Measurements from ENCODE around the gene TRPV5.

Gene TRPV5

DNA sequence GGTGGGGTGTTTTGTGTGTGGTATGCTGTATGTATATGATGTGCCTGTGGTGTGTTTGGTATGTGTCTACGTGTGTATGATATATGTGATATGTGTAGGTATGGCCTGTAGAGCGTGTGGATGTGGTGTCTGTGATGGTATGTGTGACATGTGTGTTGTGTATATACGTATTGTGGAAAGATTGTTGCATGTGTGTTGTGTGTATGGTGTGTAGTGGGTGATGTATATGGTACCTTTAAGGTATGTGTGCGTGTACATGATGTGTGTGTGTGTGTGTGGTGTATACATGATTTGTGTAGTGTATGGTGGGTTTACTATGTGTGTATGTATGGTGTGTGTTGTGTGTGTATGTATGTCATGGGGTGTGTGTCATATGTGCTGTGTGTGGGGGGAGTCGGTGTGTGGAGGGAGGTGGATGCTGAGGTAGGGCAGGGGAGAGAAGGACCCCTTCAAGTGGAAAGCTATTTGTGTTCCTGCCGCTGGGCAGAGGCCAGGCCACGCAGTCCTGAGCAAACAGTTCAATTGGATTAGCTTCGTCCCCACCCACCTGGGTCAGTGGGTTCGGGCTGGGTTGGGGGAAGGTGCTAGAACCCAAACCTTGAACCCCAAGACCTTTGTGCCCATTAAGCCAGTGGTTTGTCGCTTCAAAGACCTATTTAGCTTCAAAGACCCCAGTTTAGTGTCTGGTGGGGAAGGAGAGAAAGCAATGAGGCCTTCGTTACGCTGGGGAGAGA lies 46.1 kb downstream of the TRPV5 start:
- DNase-seq (ENCODE audit: low read depth in 1 of 2, low spot score in 1 of 2), result no peak

DNA sequence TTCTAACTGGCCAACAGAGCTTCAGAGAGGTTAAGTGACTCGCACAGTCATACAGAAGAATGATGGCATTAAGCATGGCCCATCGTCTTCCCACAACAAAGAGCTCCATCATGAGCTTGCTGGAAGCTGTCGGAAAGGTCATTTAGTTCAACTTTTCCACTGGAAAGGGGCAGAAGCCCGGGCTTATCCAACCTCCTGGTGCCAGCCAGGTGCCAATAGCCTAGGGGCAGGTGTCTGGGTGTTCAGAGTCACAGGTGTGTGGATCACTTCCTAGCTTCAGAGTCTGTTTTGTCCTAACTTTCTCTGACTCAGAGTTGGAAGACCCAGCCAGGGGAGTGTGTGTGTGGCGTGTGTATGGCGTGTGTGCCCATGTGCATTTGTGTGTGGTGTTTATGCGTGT lies 46.7 kb downstream of the TRPV5 start:
- DNase-seq (ENCODE audit: low read depth in 1 of 2, low spot score in 1 of 2), result no peak

- no peak for DNase-seq (ENCODE audit: low read depth in 1 of 2, low spot score in 1 of 2)
These were observed 48.0 kb downstream of the TRPV5 start, which contains the start of gene TRPV6 for GRCh38 chr7:142885311-142886230. TSS of gene TRPV6 (minus strand) at chr7:142885745.

GRCh38 chr7:142884286-142884640 lies 49.3 kb downstream of the TRPV5 start:
- DNase-seq (ENCODE audit: low read depth in 1 of 2, low spot score in 1 of 2), result no peak

DNA sequence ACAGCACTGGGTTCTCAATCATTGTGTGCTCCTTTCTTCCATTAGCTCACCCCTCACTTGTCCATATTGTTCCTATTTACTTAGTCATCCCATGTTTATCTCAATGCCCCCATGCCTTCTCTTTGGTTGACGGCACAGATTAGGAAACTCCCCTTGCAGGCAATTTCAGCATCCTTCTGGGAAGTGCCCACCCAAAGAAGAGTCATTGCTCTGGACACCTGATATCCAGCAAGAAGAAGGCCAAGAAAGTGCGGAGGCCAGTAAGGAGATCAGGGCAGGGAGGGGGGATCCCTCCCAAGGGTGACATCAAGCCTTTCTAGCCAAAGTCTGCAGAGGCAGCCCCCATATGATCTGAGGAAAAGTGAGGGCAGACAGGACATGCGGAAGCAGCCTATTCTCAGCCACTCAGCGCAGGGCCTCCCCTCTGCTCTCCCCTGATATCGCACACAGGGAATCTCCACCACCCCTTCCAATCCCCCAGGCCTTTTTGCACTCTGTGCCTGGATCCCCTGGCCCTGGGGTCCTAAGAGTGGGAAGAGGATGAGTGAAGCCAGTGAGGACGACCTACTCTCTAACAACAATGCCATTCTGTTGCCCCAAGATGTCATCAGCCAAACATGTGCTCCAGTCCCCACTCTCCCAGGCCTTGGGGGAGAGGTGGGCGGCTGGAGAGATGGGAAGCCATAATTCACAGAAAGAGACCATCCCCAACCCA lies 49.8 kb downstream of the TRPV5 start:
- DNase-seq (ENCODE audit: low read depth in 1 of 2, low spot score in 1 of 2), result no peak

DNA sequence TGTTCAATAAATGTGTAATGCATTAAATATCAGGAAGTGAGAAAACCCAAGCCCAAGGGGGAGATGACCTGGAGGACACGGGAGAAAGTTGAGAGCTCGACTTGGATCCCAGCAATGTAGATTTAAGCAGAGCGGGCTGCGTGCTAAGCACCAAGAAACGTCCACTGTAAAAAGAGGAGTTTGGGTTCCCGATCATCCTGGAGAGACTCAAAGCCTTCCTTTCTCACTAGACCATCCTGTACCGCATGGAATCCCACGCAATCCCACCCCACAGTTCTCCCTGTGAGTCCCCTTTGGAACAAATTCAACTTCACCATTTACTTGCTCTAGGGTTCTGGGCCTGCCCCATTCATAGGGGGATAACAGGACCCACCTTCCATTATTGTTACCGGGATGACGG lies 50.4 kb downstream of the TRPV5 start:
- DNase-seq (ENCODE audit: low read depth in 1 of 2, low spot score in 1 of 2), result no peak

DNA sequence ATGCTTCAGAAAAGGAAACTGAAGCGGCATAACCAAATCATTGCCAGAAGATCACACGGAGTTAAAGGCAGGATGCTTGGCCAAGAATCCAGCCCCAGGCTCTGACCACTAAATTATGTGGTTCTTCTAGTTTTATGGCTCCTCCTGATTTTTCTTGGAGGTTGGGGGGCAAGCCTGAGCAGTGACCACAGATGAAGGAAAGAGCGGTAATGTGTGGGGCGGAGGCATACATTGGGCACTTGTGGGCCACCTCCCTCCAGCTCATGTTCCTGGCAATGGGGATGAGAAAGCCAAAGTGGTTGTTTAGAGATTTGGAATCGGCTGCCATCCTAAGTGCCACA lies 51.2 kb downstream of the TRPV5 start:
- DNase-seq (ENCODE audit: low read depth in 1 of 2, low spot score in 1 of 2), result no peak

- no peak for DNase-seq (ENCODE audit: low read depth in 1 of 2, low spot score in 1 of 2)
These were observed 51.8 kb downstream of the TRPV5 start for GRCh38 chr7:142881586-142882337.

GRCh38 chr7:142880876-142881505 lies 52.6 kb downstream of the TRPV5 start:
- no peak for DNase-seq (ENCODE audit: low read depth in 1 of 2, low spot score in 1 of 2)

GRCh38 chr7:142879060-142879459 lies 54.5 kb downstream of the TRPV5 start:
- DNase-seq (ENCODE audit: low read depth in 1 of 2, low spot score in 1 of 2), result no peak

DNA sequence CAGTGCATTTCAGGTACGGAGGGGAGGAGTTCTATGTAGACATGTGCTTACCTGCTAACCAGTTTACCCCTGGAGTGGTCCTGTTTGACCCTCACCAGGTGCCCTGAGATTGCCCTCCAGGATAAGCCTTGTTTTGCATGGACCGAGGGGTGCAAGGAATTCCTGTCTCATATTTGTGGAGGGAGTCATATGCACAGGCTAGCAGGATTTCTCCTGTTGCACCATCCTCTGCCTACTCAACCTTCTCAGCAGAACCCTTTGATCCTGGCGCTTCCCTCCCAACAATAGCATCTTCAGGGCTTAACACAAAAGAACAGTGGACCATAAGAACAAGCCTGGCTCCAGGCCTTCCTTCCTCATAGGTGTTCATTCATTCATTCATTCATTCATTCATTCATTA lies 55.2 kb downstream of the TRPV5 start:
- no peak for DNase-seq (ENCODE audit: low read depth in 1 of 2, low spot score in 1 of 2)

GRCh38 chr7:142876991-142877910 lies 56.3 kb downstream of the TRPV5 start:
- DNase-seq (ENCODE audit: low read depth in 1 of 2, low spot score in 1 of 2), result no peak

DNA sequence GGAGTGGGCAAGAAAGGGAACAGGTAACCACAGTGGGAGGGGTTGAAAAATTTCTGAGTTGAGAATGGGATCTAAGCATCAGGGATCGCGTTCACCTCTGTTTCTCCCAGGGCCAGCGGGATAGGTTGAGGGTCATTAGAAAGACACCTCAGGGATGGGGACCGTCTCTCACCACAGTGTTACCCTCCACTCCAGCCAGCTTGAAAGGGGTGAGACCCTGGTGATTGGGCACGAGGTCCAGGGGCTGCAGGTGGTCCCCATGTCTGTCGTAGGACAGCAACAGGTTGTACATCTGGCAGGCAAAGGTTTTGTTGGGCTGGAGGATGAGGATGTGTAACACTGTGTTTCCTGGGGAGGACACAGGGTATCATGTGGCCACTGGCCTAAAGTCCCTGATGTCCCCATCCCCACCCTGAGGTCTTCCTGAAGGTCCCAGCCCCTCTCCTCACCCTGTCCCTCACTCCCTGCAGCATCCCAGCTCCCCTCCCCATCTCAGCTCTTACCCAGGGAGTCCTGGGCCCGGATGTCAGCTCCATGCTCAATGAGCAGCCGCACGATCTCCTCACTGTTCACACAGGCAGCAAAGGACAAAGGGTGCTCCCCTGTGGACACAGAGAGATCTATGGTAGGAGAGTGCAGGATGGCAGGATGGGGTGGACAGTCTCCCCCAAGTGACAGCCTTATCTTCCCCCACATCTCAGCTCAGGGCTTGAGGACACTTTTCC lies 57.1 kb downstream of the TRPV5 start:
- DNase-seq (ENCODE audit: low read depth in 1 of 2, low spot score in 1 of 2), result no peak

DNA sequence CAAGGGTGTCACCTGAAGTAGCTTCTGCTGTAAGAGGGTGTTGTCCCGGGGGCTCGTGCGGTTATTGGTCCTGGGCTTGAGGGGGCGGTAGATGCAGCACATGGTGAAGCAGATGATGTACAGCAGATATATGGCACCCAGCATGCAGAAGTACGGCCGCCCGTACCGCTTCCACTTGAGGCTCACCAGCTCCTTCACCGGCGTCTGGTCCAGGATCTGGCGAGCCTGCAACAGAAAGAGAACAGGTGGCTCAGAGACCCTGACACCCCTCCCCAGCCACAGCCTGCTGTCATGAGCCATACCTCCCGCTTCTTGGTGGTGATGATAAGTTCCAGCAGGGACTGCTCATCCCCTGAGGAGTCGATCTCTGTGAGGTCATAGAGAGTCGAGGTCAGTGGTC lies 58.1 kb downstream of the TRPV5 start:
- no peak for DNase-seq (ENCODE audit: low read depth in 1 of 2, low spot score in 1 of 2)

DNA sequence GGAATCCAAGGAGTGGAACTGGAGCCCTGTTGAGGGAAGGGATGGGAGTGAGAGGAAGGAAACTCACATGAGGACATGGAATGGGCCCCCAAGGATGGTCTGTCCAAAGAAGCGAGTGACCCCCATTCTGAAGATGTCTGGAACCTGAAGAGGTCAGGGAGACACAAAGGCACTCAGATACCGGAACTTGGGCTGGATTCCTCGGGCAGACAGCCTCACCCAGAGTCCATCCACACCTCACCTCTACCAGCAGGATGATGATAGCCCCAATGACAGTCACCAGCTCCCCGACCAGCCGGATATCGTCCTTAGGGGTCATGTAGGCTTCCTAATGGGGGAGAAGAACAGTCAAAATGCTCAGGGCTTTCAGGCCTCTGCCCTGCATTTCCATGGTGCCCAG lies 58.7 kb downstream of the TRPV5 start:
- no peak for DNase-seq (ENCODE audit: low read depth in 1 of 2, low spot score in 1 of 2)

- DNase-seq (ENCODE audit: low read depth in 1 of 2, low spot score in 1 of 2), result no peak
These were observed 59.1 kb downstream of the TRPV5 start for GRCh38 chr7:142874409-142874808.

DNA sequence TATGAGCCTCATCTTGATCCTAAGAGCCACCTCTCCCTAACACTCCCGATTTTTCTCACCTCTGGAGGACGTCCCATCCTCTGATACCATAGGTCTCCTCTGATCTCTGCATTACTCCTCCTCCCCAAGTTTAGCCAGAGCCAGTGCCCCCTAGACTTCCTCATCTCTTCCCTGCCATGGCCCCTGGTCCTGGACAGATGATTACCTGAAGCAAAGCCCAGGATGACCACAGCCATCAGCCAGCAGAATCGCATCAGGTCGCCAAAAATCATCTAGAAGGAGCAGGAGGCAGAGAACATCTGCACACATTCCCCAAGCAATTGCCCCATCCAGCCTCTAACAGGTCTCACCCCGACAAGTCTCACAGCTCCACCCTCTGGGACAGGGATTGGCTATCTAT lies 59.7 kb downstream of the TRPV5 start:
- no peak for DNase-seq (ENCODE audit: low read depth in 1 of 2, low spot score in 1 of 2)

- DNase-seq (ENCODE audit: low read depth in 1 of 2, low spot score in 1 of 2), result no peak
These were observed 60.2 kb downstream of the TRPV5 start for GRCh38 chr7:142873281-142873784.

Measured in activated T-helper 1 cell treated with anti-CD3 and anti-CD28 coated beads, Interleukin-2, amount 50 U/mL, for 16 hours (primary cell).